ENCODE results near the gene RHO. TPM values are rescaled to one million over a fixed set of nuclear protein-coding genes. Genes with fewer than 3 reads are reported as not detected.

The RHO gene
- total RNA-seq, 3 donors from 2014 or later (not counting 1 experiment from before 2014, with no cell fraction given), result not detected

DNA sequence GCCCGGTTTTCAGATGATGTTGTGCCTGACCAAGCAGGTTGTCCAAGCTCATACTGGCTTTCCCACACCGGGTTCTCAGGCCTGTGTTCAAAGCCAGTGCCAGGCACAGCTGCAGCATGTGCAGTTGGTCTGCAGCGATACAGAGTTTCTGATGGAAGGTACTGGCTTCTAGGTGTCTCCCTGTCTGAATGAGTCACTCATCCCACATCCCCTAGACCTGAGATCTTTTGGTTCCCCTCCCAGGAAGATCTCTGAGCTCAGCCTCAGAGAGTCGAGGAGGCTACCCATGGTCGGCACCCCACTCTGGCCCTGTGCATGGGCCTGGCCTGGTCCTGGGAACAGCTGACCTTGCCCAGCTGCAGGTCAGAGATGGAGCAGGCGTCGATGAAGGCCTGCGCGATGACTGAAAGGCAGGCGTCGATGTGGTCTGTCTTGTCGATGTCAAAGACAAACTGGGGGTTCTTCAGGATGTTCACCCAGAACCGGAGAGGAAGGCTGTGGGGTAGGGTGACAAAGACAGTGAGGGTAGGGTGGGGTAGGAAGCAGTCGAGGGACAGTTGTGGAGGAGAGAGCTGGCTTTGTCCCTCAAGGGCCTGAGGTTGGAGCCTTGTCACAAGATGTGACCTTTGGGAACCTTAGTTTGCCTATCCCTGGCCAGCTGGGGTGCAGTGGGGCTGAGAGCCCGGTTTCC, 29.8 kb downstream of the RHO start:
- H3K36me3 ChIP-seq (ENCODE audit: control insufficient read depth, insufficient read depth, low read length), result peaks cover 15% of the 10 kb centered on the region
- peak overlapping the region; percentile 76 for H3K4me3 Mint-ChIP-seq
- TF ChIP-seq, protein P1, sequence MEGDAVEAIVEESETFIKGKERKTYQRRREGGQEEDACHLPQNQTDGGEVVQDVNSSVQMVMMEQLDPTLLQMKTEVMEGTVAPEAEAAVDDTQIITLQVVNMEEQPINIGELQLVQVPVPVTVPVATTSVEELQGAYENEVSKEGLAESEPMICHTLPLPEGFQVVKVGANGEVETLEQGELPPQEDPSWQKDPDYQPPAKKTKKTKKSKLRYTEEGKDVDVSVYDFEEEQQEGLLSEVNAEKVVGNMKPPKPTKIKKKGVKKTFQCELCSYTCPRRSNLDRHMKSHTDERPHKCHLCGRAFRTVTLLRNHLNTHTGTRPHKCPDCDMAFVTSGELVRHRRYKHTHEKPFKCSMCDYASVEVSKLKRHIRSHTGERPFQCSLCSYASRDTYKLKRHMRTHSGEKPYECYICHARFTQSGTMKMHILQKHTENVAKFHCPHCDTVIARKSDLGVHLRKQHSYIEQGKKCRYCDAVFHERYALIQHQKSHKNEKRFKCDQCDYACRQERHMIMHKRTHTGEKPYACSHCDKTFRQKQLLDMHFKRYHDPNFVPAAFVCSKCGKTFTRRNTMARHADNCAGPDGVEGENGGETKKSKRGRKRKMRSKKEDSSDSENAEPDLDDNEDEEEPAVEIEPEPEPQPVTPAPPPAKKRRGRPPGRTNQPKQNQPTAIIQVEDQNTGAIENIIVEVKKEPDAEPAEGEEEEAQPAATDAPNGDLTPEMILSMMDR (IDR thresholded peaks at IDR 0.05), result no peak
- peaks cover 36 to 49% of the 10 kb centered on the region in 2 donors for H3K4me1 Mint-ChIP-seq
- H3K36me3 Mint-ChIP-seq, result no peaks in the 10 kb centered on the region
- intact Hi-C loops (cut with micrococcal nuclease), result no loop called here
- WGBS (ENCODE audit: insufficient coverage), result 37% methylated on average over 15 of the region's 15 CpGs
- no peaks in the 10 kb centered on the region for H3K9me3 Mint-ChIP-seq
- peak in 1 of 2 donors; percentile 45 for DNase-seq
- H3K27me3 ChIP-seq (ENCODE audit: control insufficient read depth, insufficient read depth, low read length), result no peaks in the 10 kb centered on the region
- H3K27ac Mint-ChIP-seq, result peak overlapping the region; percentile 79 to 92
- peaks cover 3 to 7% of the 10 kb centered on the region in 2 donors for H3K27me3 Mint-ChIP-seq (ENCODE audit: low read depth in 2 of 2)
- H3K4me3 ChIP-seq (ENCODE audit: low read length), result no peak overlapping the region
- H3K27ac ChIP-seq (ENCODE audit: low read length), result peak overlapping the region; percentile 22
- peaks cover 66% of the 10 kb centered on the region for H3K4me1 ChIP-seq (ENCODE audit: control insufficient read depth, insufficient read depth, low read length)
- ATAC-seq, result peak; percentile 69 to 85 (median 72)
- H3K9me3 ChIP-seq (ENCODE audit: control insufficient read depth, insufficient read depth, low read length), result no peaks in the 10 kb centered on the region

DNA sequence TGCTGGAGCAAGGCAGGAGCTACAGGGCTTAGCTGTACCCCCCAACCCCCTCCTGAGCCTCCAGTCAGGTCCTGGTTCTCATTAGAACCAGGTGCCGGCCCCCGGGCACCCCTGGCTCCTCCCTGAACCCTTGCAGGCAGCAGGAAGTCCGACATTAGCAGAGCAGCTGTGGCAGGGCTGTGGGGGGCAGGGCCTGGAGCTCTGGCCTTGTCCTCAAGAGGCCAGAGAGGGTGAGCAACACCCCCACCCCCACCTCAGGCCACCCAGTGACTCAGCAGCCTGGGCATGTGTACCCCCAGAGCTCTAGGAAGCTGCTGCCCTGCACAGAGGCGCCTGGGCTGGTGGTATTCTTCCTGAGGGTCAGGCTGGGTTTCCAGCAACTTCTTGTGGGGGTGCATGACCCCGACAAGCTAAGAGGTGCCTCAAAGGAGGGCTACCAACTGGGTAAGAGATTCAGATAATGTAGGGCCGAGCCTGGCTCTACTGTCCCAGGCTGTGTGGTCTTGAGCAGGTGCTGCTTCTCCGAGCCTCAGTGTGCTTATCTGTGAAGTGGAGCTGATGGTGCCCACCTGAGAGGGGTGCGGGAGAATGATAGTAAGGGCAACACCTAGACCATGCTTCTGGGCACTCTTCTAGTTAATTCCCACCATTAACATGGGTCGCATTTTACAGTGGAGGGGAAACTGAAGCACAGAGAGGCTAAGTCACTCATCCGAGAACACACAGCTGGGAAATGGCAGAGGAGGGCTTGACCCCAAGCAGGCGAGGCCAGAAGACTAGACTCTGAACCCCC, 30.5 kb downstream of the RHO start:
- WGBS (ENCODE audit: insufficient coverage), result 65% methylated on average over 11 of the region's 11 CpGs
- Histone ChIP-seq H3K4me1 (ENCODE audit: control insufficient read depth, insufficient read depth, low read length) (peaks cover 60% of the 10 kb centered on the region), H3K4me3 (ENCODE audit: low read length) (no peak overlapping the region), H3K36me3 (ENCODE audit: control insufficient read depth, insufficient read depth, low read length) (peaks cover 15% of the 10 kb centered on the region), H3K27ac (ENCODE audit: low read length) (peak overlapping the region; percentile 22), H3K27me3 (ENCODE audit: control insufficient read depth, insufficient read depth, low read length) (no peaks in the 10 kb centered on the region), H3K9me3 (ENCODE audit: control insufficient read depth, insufficient read depth, low read length) (no peaks in the 10 kb centered on the region)
- Mint-ChIP-seq H3K4me3 (no peak overlapping the region), H3K36me3 (no peaks in the 10 kb centered on the region), H3K4me1 (peaks cover 31 to 42% of the 10 kb centered on the region in 2 donors), H3K27me3 (ENCODE audit: low read depth in 2 of 2) (peaks cover 3 to 7% of the 10 kb centered on the region in 2 donors), H3K9me3 (no peaks in the 10 kb centered on the region), H3K27ac (peak overlapping the region; percentile 79 to 92)
- intact Hi-C loops (cut with micrococcal nuclease), result no loop called here
- DNase-seq (no peak), ATAC-seq (peak; percentile 24 to 47 (median 42))
- TF ChIP-seq, protein P1 (IDR thresholded peaks at IDR 0.05), result no peak

DNA sequence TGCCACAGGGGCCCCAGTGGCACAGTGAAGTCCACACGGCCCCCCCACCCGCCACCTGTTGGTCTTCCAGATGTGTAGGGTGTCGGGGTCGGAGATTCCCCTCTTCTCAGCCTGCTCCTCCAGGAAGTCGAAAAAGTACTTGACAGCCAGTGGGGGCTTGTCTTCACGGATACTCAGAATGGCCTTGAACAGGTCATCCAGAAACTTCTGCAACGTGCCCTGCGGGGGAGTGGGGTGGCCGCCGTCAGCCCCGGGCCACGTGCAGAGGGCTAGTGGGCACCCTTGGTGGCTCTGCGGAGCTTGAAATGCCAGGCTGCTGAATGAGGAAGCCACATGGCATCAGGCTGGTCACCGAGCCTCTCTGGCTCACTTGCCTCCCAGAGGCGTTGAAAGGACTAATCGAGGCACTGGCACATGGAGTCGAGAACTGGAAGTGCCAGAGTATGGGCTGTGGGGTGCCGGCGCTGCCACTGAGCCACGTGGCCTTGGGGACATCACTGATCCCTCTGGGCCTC, 31.2 kb downstream of the RHO start:
- DNase-seq (no peak), ATAC-seq (no peak)
- H3K27me3 Mint-ChIP-seq (ENCODE audit: low read depth in 2 of 2), result peaks cover 2 to 3% of the 10 kb centered on the region in 2 donors
- no peaks in the 10 kb centered on the region for H3K36me3 Mint-ChIP-seq
- Histone ChIP-seq H3K9me3 (ENCODE audit: control insufficient read depth, insufficient read depth, low read length) (no peaks in the 10 kb centered on the region), H3K27ac (ENCODE audit: low read length) (no peak overlapping the region), H3K4me3 (ENCODE audit: low read length) (no peak overlapping the region), H3K4me1 (ENCODE audit: control insufficient read depth, insufficient read depth, low read length) (peaks cover 55% of the 10 kb centered on the region), H3K27me3 (ENCODE audit: control insufficient read depth, insufficient read depth, low read length) (no peaks in the 10 kb centered on the region), H3K36me3 (ENCODE audit: control insufficient read depth, insufficient read depth, low read length) (peaks cover 15% of the 10 kb centered on the region)
- no peak overlapping the region for H3K4me3 Mint-ChIP-seq
- no peaks in the 10 kb centered on the region for H3K9me3 Mint-ChIP-seq
- intact Hi-C loops (cut with micrococcal nuclease), result no loop called here
- H3K4me1 Mint-ChIP-seq, result peaks cover 25 to 37% of the 10 kb centered on the region in 2 donors
- H3K27ac Mint-ChIP-seq, result no peak overlapping the region
- 95% methylated on average over 20 of the region's 20 CpGs for WGBS (ENCODE audit: insufficient coverage)
- TF ChIP-seq, protein P1 (IDR thresholded peaks at IDR 0.05), result no peak

Measured in natural killer cell (primary cell).